SK-N-SH (cell line): ENCODE measurements around the gene FAM20A.

ENCODE experiments used
- EP300 ChIP-seq, 2 experiments: IDR thresholded peaks; 2 replicates each; pipeline versions ENCODE4 v1.4.0 to v1.6.1; 2012; ENCODE audit warnings: borderline replicate concordance in 1 of 2, low read depth in 1 of 2, low read length in 1 of 2
- EZH2phosphoT487 ChIP-seq: fragments of 200-600 bp; sonication (generic); IDR thresholded peaks from 2 replicates; pipeline ENCODE4 v1.6.1; 2017; ENCODE audit warnings: low read depth, mixed run types, mild to moderate bottlenecking, antibody characterized with exemption, moderate library complexity, borderline replicate concordance
- FOSL2 ChIP-seq: IDR thresholded peaks from 2 replicates; pipeline ENCODE4 v1.4.0; 2012; ENCODE audit warnings: low read depth, mild to moderate bottlenecking, moderate library complexity, borderline replicate concordance
- NRF1 ChIP-seq: IDR thresholded peaks from 2 replicates; pipeline ENCODE4 v1.6.1; 2012; ENCODE audit warnings: low read depth, mild to moderate bottlenecking, low read length
- SMC3 ChIP-seq: IDR thresholded peaks from 2 replicates; pipeline ENCODE4 v1.6.1; 2012; ENCODE audit warnings: low read depth, low read length, improper control_type of control experiment
- TF ChIP-seq, protein P1 (sequence below): fragments of 200-600 bp; sonication (generic); IDR thresholded peaks from 2 replicates; pipeline ENCODE4 v1.6.1; 2017; ENCODE audit warnings: antibody characterized with exemption, mild to moderate bottlenecking, moderate library complexity
- TF ChIP-seq, protein P2 (sequence below): IDR thresholded peaks from 2 replicates; pipeline ENCODE4 v1.4.0; 2012; ENCODE audit warnings: low read depth, borderline replicate concordance

DNA sequence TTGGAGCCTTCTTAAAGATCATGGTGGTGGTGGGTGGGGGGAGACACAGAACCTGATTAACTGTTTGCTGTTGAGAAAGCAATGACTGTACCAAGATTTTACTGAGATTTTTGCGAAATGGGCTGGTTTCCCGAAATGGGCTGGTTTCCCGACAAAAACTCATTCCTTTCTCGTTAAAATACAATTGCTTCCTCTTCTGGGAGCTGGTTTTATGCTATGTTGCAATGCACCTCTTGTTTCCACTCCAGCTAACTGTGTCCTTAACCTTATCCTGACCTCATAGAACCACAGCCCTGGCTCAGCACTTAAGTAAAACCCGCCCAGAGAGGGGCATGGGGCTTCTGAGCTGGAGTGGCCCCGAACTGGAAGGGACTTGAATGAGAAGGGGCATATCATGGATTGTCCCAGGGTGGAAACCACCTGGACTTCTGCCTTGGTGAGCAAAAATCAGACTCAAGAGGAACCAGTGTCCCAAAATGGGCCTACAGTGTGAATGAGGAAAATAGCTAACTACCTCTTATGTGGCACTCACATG lies 20.9 kb downstream of the FAM20A start:
- no peak for TF ChIP-seq EZH2phosphoT487
- TF ChIP-seq, protein P1, sequence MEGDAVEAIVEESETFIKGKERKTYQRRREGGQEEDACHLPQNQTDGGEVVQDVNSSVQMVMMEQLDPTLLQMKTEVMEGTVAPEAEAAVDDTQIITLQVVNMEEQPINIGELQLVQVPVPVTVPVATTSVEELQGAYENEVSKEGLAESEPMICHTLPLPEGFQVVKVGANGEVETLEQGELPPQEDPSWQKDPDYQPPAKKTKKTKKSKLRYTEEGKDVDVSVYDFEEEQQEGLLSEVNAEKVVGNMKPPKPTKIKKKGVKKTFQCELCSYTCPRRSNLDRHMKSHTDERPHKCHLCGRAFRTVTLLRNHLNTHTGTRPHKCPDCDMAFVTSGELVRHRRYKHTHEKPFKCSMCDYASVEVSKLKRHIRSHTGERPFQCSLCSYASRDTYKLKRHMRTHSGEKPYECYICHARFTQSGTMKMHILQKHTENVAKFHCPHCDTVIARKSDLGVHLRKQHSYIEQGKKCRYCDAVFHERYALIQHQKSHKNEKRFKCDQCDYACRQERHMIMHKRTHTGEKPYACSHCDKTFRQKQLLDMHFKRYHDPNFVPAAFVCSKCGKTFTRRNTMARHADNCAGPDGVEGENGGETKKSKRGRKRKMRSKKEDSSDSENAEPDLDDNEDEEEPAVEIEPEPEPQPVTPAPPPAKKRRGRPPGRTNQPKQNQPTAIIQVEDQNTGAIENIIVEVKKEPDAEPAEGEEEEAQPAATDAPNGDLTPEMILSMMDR, result no peak
- no peak for TF ChIP-seq FOSL2
- no peak for TF ChIP-seq EP300 (IDR thresholded peaks at IDR 0.05; ENCODE audit: borderline replicate concordance in 1 of 2, low read depth in 1 of 2, low read length in 1 of 2)
- TF ChIP-seq, protein P2, sequence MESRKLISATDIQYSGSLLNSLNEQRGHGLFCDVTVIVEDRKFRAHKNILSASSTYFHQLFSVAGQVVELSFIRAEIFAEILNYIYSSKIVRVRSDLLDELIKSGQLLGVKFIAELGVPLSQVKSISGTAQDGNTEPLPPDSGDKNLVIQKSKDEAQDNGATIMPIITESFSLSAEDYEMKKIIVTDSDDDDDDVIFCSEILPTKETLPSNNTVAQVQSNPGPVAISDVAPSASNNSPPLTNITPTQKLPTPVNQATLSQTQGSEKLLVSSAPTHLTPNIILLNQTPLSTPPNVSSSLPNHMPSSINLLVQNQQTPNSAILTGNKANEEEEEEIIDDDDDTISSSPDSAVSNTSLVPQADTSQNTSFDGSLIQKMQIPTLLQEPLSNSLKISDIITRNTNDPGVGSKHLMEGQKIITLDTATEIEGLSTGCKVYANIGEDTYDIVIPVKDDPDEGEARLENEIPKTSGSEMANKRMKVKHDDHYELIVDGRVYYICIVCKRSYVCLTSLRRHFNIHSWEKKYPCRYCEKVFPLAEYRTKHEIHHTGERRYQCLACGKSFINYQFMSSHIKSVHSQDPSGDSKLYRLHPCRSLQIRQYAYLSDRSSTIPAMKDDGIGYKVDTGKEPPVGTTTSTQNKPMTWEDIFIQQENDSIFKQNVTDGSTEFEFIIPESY, result no peak
- TF ChIP-seq SMC3, result no peak
- TF ChIP-seq NRF1, result no peak
